Activated naive CD8-positive, alpha-beta T cell treated with anti-CD3 and anti-CD28 coated beads, Interleukin-2, amount 10 ng/mL, durations not matched to agents 7 days and 5 days (primary cell): ENCODE data around the gene HPN. TPM values are rescaled to one million over a fixed set of nuclear protein-coding genes. Genes with fewer than 3 reads are reported as not detected.
A peak's percentile ranks its signal among the peaks of the same experiment; 100 is the strongest.
"Not testable (repeated sequence)": the region's sequence is repeated elsewhere in the genome, so short reads cannot be mapped to it uniquely, and the experiment has no call there.

Source experiments
- ATAC-seq: fragments of 150-1000 bp; cut with Tn5 transposase; one replicate; pipeline ENCODE4 v1.10.0; 2021; ENCODE audit warnings: low read depth, moderate library complexity
- POLR2A ChIA-PET: fragments of 350-600 bp; sonication (Branson Sonifier 250); formaldehyde crosslinking; loops from one replicate; lab custom pipeline; 2021; ENCODE audit warnings: antibody characterized with exemption; lab: Charles Lee
- DNase-seq: peaks from one replicate; pipeline ENCODE4 v3.0.0; 2021
- H3K27ac Mint-ChIP-seq: one replicate; pipeline ENCODE4 v1.8.0; 2022; ENCODE audit warnings: mild to moderate bottlenecking, mixed read lengths
- H3K27me3 Mint-ChIP-seq: one replicate; pipeline ENCODE4 v1.8.0; 2022; ENCODE audit warnings: mild to moderate bottlenecking, moderate library complexity, mixed read lengths
- H3K36me3 Mint-ChIP-seq: one replicate; pipeline ENCODE4 v1.8.0; 2021; ENCODE audit warnings: mild to moderate bottlenecking, mixed read lengths
- H3K4me1 Mint-ChIP-seq: one replicate; pipeline ENCODE4 v1.8.0; 2021; ENCODE audit warnings: mixed read lengths
- H3K4me3 Mint-ChIP-seq: one replicate; pipeline ENCODE4 v1.8.0; 2022; ENCODE audit warnings: mild to moderate bottlenecking, moderate library complexity, mixed read lengths
- H3K9me3 Mint-ChIP-seq: one replicate; pipeline ENCODE4 v1.8.0; 2021; ENCODE audit warnings: mixed read lengths
- total RNA-seq, 2 experiments: library from RNA; stranded (reverse); gene quantifications; one replicate each; pipeline ENCODE4 v1.2.3, GENCODE V29; 2021

The HPN gene
- total RNA-seq, 2 experiments from 2014 or later: 0.20 TPM; not detected in 1

GRCh38 chr19:35002037-35002535 lies 39.4 kb upstream of the HPN start:
- H3K4me1 Mint-ChIP-seq: peaks cover 51% of the 10 kb centered on the region
- ATAC-seq (no peak), DNase-seq (no peak)
- peak overlapping the region; percentile 90 for H3K4me3 Mint-ChIP-seq
- H3K27me3 Mint-ChIP-seq: no peaks in the 10 kb centered on the region
- H3K36me3 Mint-ChIP-seq: peaks cover 25% of the 10 kb centered on the region
- H3K9me3 Mint-ChIP-seq: no peaks in the 10 kb centered on the region
- peak overlapping the region; percentile 95 for H3K27ac Mint-ChIP-seq
- POLR2A ChIA-PET: interaction anchor here (0.6 to 2.0 kb wide), 7 partner anchors 9 to 38 kb away, joined by 3 to 17 read pairs (median 4); partner anchors contain the start of gene ZNF792

GRCh38 chr19:35004517-35005255 lies 36.8 kb upstream of the HPN start:
- H3K4me1 Mint-ChIP-seq: peaks cover 37% of the 10 kb centered on the region
- POLR2A ChIA-PET: no interaction called here
- no peak for ATAC-seq

GRCh38 chr19:35005256-35005977 lies 36.1 kb upstream of the HPN start:
- Mint-ChIP-seq H3K27ac (no peak overlapping the region), H3K4me3 (no peak overlapping the region), H3K4me1 (peaks cover 39% of the 10 kb centered on the region), H3K27me3 (no peaks in the 10 kb centered on the region), H3K36me3 (peaks cover 31% of the 10 kb centered on the region), H3K9me3 (no peaks in the 10 kb centered on the region)
- POLR2A ChIA-PET: interaction anchor here (0.7 kb wide), 1 partner anchor 632 kb away, joined by 3 read pairs; no protein-coding TSS in a partner anchor
- DNase-seq: no peak
- no peak for ATAC-seq

More at GRCh38 chr19:35004517-35005255, 36.8 kb upstream of the HPN start:
- no peak for DNase-seq
- Mint-ChIP-seq H3K27me3 (no peaks in the 10 kb centered on the region), H3K4me3 (no peak overlapping the region), H3K9me3 (no peaks in the 10 kb centered on the region), H3K27ac (no peak overlapping the region), H3K36me3 (peaks cover 29% of the 10 kb centered on the region)

- not testable (repeated sequence) for H3K9me3 Mint-ChIP-seq, H3K27me3 Mint-ChIP-seq, H3K4me3 Mint-ChIP-seq, DNase-seq, ATAC-seq, H3K27ac Mint-ChIP-seq
- peaks cover 42% of the 10 kb centered on the region for H3K4me1 Mint-ChIP-seq
- POLR2A ChIA-PET: interaction anchor here (0.7 kb wide), 1 partner anchor 632 kb away, joined by 3 read pairs; no protein-coding TSS in a partner anchor
- H3K36me3 Mint-ChIP-seq: peaks cover 32% of the 10 kb centered on the region
Observed at GRCh38 chr19:35006007-35006341, 35.5 kb upstream of the HPN start.

- Mint-ChIP-seq H3K4me3 (no peak overlapping the region), H3K27ac (no peak overlapping the region), H3K36me3 (peaks cover 32% of the 10 kb centered on the region), H3K27me3 (no peaks in the 10 kb centered on the region), H3K9me3 (no peaks in the 10 kb centered on the region), H3K4me1 (peaks cover 42% of the 10 kb centered on the region)
- ATAC-seq (no peak), DNase-seq (no peak)
- POLR2A ChIA-PET: interaction anchor here (0.5 to 1.1 kb wide), 3 partner anchors 10 to 633 kb away, joined by 3 to 10 read pairs (median 3); no protein-coding TSS in a partner anchor
Observed at GRCh38 chr19:35006342-35006998, 35.1 kb upstream of the HPN start.

GRCh38 chr19:35006999-35007365 lies 34.5 kb upstream of the HPN start:
- Mint-ChIP-seq H3K36me3 (peaks cover 30% of the 10 kb centered on the region), H3K9me3 (no peaks in the 10 kb centered on the region), H3K27me3 (no peaks in the 10 kb centered on the region), H3K4me1 (peaks cover 42% of the 10 kb centered on the region), H3K4me3 (no peak overlapping the region), H3K27ac (no peak overlapping the region)
- DNase-seq (no peak), ATAC-seq (no peak)
- POLR2A ChIA-PET: interaction anchor here (1.1 kb wide), 1 partner anchor 11 kb away, joined by 10 read pairs; no protein-coding TSS in a partner anchor

GRCh38 chr19:35007427-35007826 lies 34.1 kb upstream of the HPN start:
- H3K27ac Mint-ChIP-seq, H3K27me3 Mint-ChIP-seq, H3K4me3 Mint-ChIP-seq, DNase-seq, ATAC-seq, H3K9me3 Mint-ChIP-seq: not testable (repeated sequence)
- H3K36me3 Mint-ChIP-seq: peaks cover 32% of the 10 kb centered on the region
- peaks cover 42% of the 10 kb centered on the region for H3K4me1 Mint-ChIP-seq
- POLR2A ChIA-PET: interaction anchor here (1.1 to 1.3 kb wide), 2 partner anchors 11 to 15 kb away, joined by 3 to 10 read pairs; no protein-coding TSS in a partner anchor

- POLR2A ChIA-PET: interaction anchor here (1.2 kb wide), 1 partner anchor 13 kb away, joined by 3 read pairs; no protein-coding TSS in a partner anchor
- Mint-ChIP-seq H3K9me3 (no peaks in the 10 kb centered on the region), H3K27ac (no peak overlapping the region), H3K27me3 (no peaks in the 10 kb centered on the region), H3K36me3 (peaks cover 36% of the 10 kb centered on the region), H3K4me1 (peaks cover 42% of the 10 kb centered on the region), H3K4me3 (no peak overlapping the region)
- DNase-seq: no peak
- ATAC-seq: no peak
Observed at GRCh38 chr19:35008891-35009341, 32.6 kb upstream of the HPN start.

- H3K27ac Mint-ChIP-seq: no peak overlapping the region
- H3K4me3 Mint-ChIP-seq: no peak overlapping the region
- H3K9me3 Mint-ChIP-seq: no peaks in the 10 kb centered on the region
- H3K36me3 Mint-ChIP-seq: peaks cover 40% of the 10 kb centered on the region
- ATAC-seq (no peak), DNase-seq (no peak)
- POLR2A ChIA-PET: no interaction called here
- H3K4me1 Mint-ChIP-seq: peaks cover 44% of the 10 kb centered on the region
- H3K27me3 Mint-ChIP-seq: no peaks in the 10 kb centered on the region
Observed at GRCh38 chr19:35009424-35010415, 31.8 kb upstream of the HPN start.

- peaks cover 41% of the 10 kb centered on the region for H3K36me3 Mint-ChIP-seq
- no peaks in the 10 kb centered on the region for H3K9me3 Mint-ChIP-seq
- POLR2A ChIA-PET: interaction anchor here (0.9 to 1.1 kb wide), 3 partner anchors 8 to 334 kb away, joined by 3 to 4 read pairs (median 3); partner anchors contain the start of genes SCGB2B2 and ZNF302
- DNase-seq (peak; percentile 49), ATAC-seq (peak; percentile 38)
- H3K27ac Mint-ChIP-seq: peak overlapping the region; percentile 21
- H3K27me3 Mint-ChIP-seq: no peaks in the 10 kb centered on the region
- H3K4me1 Mint-ChIP-seq: peaks cover 50% of the 10 kb centered on the region
- peak overlapping the region; percentile 55 for H3K4me3 Mint-ChIP-seq
Observed at GRCh38 chr19:35011091-35011689, 30.3 kb upstream of the HPN start.

GRCh38 chr19:35011737-35012682 lies 29.5 kb upstream of the HPN start:
- peak overlapping the region; percentile 55 for H3K4me3 Mint-ChIP-seq
- POLR2A ChIA-PET: interaction anchor here (0.9 to 2.8 kb wide), 5 partner anchors 9 to 335 kb away, joined by 3 to 25 read pairs (median 4); partner anchors contain the start of genes SCGB2B2 and ZNF302
- H3K36me3 Mint-ChIP-seq: peaks cover 41% of the 10 kb centered on the region
- no peaks in the 10 kb centered on the region for H3K9me3 Mint-ChIP-seq
- ATAC-seq (no peak), DNase-seq (no peak)
- peak overlapping the region; percentile 66 for H3K27ac Mint-ChIP-seq
- peaks cover 50% of the 10 kb centered on the region for H3K4me1 Mint-ChIP-seq
- H3K27me3 Mint-ChIP-seq: no peaks in the 10 kb centered on the region
